T-helper 1 cell treated with Interleukin-12 subunit alpha and Interleukin-12 subunit beta and Interleukin-4 antibody, amounts not matched to agents 30 ng/mL and 1 ng/mL, for 36 hours (primary cell): ENCODE results near the gene ARHGDIG. TPM values are rescaled to one million over a fixed set of nuclear protein-coding genes. Genes with fewer than 3 reads are reported as not detected.
"Not testable (repeated sequence)": the region's sequence is repeated elsewhere in the genome, so short reads cannot be mapped to it uniquely, and the experiment has no call there.

Experiments used
- intact Hi-C: fragments of 100-400 bp; cut with micrococcal nuclease; formaldehyde crosslinking; loops from one replicate; pipeline ENCODE4 v1.15.1; 2024
- total RNA-seq: library from RNA; stranded (reverse); gene quantifications from 2 replicates; pipeline ENCODE4 v1.2.3, GENCODE V29; 2022

Gene ARHGDIG
- total RNA-seq, 1 donor from 2014 or later = not detected

DNA sequence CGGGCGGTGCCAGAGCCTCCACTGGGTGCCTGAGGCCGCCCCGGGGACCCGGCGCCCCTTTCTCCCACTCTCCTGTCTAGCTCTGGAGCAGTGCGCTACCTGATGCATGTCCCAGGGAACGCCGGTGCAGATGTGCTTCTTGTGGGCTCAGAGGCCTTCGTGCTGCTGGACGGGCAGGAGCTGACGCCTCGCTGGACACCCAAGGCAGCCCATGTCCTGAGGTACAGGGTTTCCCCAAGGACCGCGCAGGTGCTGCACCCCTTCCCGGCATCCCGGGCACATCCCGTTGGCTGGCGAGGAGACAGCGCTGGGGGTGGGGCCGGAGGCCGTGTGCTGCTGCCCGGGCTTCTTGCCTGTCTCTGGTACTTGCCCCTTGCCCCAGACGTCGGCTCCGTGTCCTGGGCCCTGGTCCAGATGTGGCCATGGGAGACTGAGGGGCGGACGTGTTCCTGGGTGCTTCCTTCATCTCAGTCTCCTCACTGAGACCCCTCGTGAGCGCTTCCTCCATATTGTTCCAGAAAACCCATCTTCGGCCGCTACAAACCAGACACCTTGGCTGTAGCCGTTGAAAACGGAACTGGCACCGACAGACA is 17.1 kb upstream of the ARHGDIG start:
- intact Hi-C loops = no loop called here

DNA sequence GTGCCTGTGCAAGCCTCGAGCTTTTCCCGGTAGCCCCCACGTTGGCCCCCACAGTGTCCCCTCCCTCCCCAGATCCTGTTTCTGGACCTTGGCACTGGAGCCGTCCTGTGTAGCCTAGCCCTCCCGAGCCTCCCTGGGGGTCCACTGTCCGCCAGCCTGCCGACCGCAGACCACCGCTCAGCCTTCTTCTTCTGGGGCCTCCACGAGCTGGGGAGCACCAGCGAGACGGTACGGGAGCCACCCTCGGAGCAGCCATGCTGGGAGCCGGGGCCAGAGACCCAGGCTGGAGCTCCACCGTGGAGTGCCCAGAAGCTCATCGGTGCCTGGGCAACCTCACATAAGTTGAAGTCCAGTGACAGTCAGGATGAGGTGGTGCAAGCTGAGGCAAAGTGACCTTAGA is 16.4 kb upstream of the ARHGDIG start:
- intact Hi-C loops = no loop called here

DNA sequence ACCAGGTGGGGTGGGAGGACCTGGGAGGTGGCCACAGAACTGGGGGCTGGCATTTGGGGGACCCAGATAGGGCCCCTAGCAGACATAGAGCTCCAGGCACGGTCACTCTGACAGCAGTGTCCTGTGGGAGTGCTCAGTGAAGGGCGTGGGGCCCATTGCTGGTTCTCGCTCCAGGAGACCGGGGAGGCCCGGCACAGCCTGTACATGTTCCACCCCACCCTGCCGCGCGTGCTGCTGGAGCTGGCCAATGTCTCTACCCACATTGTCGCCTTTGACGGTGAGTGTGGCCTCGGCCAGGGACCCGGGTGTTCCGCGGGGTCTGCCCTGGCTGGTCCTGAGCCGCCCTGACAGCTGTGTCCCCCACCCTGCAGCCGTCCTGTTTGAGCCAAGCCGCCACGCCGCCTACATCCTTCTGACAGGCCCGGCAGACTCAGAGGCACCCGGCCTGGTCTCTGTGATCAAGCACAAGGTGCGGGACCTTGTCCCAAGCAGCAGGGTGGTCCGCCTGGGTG is 15.9 kb upstream of the ARHGDIG start:
- intact Hi-C loops = no loop called here

DNA sequence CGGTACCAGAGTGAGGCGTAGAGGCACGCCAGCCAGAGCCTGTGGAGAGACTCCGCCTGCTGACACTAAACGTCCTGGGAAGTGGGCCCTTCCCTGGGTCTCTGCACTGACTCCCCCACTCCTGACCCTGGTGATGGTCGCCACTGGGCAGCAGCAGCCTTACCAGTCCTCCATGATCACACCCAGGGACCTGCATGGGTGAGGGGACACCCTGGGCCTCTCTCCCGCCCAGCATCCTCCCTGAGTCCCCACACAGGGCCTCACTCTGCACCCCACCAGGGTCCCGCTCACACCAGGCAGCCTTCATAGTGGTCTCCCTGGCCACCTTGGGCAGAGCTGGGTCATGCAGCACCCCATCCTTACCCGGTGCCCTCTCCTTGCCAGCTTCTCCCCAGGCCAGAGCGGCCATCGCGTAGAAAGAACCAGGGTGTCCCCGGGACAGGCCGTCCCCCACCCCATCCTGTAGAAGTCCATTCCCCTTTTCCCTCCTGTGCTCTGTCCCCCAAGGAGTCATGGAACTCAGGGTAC is 15.3 kb upstream of the ARHGDIG start:
- intact Hi-C loops = no loop called here

DNA sequence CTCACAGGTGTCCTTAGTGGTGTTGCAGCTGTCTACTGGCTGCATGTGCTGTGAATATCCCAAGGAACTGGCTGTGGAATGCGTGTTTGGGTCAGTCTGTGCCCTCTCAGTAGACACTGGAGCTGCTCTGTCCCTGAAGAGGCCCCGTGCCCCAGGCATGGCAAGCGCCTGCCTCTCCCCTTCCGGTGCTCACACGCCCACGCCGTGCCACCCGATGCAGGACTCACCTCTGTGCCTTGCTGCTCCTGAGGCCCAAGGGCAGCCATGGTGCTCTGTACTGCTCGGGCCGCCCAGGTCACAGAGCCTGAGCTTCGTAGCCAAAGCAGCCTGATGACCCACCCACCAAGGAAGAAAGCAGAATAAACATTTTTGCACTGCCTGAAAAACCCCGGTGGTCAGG is 14.7 kb upstream of the ARHGDIG start:
- intact Hi-C loops = no loop called here

DNA sequence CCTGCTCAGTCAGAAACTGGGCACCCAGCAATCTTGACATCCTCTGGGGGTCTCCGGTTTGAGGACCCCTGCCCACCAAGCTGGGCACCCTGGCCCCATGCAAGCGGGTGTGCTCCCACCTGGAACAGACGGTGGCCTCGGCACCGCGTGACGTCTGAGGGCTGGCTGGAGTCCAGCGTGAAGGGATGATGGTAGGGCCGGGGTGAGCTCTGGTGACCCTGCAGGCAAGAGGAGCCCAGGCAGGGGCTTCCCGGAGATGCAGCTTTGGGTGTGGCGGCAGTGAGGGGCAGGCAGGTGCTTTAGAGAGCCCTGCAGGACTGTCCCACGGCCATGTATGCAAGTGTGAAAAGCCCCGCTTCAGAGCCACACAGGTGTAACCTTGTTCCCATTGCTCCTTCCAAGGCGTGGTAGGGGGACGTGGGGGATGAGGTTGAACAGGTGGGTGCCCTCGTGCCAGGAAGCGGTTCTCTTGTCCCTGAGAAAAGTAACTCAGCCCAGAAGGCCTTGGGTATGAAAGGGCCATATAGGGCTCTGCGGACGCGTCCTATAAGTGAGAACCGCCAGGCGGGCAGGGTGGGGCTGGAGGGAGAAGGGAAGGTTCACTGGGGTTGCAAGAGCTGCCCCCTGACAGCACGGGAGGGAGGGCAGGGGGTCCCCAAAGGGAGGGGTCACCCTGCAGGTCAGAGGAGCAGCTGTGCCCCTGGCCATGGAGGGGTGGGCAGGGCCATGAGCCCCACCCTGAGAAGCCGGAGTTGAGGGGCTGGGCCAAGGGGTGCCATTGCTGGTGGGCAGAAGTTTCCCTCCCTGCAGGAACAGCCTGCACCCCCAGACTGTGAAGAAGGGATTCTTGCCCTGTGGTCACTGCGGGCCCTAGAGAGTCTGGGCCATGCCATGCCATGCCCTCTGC is 13.9 kb upstream of the ARHGDIG start:
- intact Hi-C loops = no loop called here

DNA sequence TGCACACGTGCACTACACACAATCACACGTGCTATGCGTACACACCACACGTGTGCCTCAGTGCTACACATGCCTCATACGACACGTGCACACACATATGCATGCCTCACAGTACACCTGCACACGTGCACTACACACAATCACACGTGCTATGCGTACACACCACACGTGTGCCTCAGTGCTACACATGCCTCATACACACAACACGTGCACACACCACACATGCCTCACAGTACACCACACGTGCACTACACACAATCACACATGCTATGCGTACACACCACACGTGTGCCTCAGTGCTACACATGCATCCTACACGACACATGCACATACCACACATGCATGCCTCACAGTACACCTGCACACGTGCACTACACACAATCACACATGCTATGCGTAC is 12.8 kb upstream of the ARHGDIG start:
- intact Hi-C loops = not testable (repeated sequence)

DNA sequence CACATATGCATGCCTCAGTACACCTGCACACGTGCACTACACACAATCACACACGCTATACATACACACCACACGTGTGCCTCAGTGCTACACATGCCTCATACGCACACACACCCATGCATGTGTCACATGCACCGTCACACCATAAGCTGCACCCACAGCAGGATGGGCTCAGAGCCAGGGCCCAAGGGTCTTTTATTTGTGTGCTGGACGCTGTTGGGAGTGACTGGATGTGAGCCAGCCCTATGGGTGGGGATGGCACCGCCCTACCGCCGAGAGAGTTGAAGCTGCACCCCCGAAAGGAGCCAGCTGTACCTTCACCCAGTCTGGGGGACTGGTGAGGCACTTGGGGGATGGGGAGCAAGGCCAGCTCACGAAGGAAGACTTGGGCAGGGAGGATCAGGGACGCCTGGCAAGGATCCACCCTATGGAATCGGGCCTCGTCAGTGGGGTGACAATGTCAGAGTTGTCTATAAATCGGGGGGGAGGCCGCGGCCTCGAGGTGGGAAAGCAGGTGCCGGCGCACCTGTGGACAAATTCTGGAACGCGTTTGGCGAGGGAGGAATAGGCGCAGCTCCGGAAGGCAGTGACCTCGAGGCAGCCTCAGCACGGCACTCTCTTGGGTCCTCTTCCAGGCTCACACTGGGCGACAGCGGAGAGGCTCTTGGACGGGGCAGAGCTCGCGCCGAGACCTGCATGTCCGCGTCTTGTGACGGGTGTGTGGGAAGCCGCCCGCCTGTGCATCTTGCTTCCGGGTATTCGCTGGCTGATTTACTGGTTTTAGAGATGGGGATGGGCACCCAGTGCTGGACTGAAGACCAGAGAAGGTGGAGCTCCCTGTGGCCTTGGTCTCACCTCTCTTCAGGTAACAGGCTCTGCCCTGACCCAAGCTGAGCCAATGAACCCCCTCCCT is 12.0 kb upstream of the ARHGDIG start:
- intact Hi-C loops = no loop called here

DNA sequence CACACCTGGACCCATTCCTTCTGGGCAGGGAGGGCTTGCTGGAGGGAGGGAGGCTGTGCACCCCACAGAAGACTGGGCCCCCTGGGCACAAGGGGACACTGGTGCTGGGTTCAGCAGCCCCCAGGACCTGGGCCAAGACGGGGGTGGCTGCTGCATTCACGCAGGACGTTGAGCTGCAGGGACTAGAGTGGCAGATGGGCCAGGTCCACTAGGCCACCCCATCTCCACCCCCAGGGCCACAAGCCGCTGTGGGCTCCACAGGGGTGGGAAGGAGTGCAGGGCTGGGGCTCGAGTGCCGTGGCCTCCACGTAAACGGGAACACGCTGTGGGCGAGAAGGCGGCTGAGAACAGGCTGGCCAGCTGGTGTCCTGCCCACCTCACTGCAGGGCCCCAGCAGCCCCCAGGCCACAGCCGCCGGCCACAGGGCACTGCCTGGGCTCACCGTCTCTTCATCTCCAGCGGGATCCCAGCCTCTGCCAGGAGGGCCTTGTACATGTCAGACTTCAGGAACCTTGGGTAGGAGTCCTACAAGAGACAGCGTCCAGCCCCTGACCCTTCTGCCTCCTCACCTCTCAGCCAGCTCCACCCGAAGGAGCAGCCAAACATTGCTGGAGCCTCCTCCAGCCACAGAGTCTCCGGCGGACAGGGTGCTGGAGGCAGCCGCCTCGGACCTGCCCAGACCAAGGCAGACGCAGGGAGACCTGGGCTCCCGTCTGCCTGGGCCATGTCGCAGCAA is 11.2 kb upstream of the ARHGDIG start:
- intact Hi-C loops = no loop called here

DNA sequence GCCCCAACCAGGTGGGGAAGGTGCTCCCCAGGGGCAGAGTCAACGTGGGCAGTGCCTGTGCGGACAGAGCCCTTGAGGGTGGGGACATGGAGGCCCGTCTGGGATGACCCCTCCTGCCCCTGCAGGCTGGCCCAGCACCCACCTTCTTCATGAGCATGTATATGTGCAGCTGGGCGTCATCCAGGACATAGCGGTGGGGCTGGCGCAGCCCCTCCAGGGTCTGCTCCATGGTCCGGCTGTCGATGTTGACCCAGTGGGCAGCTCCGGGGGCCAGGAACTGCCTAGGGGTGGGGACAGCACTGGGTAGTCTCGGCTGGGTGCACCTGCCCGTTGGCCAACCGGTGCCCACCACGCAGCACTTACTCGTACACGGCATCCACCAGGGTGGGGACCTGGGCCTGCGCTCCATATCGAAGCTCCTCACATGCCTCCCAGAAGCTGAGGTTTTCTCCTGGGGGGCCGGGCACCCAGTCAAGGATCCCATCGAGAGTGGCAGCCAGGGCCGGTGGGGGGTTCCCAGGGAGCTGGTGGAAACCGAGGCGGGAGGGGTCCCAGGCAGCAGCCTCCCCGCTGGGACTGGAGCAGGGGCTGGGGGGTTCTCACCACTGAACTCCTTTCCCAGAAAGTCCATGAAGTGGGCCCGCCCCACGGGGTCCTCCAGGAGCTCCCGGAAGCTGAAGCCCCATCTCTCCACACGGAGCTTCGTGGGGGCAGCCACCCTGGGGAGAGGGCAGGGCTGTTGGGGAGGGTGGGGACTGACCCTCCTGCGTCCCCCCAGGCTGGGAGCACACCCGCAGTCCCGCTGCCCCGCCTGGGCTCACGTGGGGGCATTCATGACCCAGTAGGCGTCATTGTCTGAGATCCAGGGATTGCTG is 9.8 kb upstream of the ARHGDIG start:
- intact Hi-C loops = no loop called here

DNA sequence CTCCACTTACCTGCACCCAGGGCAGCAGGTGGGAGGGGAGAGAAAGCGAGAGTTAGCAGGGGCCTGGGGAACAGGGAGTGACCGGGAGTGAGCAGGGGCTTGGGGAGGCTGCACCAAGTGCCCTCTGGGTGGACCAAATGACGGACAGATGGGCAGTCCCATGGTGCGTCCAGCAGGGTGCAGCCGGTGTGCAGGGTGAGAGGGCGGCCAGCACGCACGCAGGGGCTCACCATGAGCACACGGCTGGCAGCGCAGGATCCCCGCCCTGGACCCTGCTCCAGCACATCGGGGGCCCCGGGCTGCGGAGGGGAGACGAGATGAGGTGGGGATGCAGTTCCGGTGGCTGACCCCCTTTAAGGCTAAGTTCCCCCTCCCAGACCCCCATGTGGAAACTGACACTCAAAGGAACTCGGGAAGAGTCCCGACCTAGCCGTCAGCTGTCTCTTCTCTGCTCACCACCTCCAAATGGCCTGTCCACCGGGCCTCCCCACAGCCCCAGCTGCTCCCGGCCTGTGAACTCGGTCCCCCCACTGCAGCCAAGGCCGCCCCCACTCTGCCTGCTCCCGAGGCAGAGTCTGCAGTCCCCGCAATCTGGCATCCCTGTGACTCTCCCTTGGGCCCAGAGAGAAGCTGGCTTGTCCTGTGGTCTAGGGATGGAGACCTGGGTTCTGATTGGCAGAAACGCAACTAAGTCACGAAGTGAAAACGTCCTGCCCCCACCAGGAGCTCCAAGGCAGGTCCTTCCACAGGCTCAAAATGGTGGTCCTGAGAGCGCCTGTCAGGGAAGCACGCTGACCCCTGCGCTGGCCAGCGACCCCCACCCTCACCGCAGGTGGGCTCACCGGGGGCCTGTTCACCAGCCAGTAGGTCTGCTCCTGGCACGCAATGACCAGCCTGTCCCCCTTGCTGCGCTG is 7.5 kb upstream of the ARHGDIG start:
- intact Hi-C loops = no loop called here

DNA sequence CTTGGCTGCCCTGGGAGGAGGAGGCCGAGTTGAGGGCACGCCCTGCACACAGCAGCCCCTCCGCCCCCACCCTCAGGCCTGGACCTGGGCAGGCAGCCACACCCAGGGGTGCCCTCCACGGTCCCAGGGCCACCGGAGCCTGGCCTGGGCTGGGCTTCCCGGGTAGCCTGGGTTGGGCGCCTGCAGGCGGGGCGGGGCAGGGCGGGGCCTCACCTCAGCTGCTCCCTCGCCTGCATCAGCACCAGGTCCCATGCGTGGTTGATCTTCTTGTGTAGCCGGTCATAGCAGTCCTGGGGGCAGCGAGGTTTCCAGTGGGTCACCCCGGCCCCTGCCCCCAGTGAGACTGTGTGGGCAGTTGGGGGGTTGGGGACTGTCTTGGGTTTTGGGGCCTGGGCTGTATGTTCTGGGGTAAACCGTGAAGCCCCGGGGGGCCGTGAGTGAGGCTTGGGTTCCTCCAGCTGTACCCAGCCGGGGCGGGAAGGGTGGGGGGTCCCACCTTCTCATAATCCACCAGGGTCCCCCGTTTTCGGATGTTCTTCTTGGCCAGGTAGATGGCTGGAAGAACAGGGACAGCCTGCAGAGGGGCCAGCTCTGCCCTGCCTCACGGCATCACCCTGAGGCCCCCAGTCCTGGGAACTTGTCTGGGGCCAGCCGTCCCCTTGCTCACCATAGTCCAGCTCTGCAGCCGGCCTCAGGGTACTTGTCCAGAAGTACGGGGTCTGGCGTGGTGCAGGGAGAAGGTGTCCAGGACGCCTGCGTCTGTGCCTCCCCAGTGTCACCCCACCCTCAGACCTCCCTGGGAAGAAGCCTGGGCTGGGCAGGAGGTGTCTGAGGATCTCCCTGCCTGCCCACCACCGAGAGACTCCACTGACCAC is 6.6 kb upstream of the ARHGDIG start:
- intact Hi-C loops = no loop called here

DNA sequence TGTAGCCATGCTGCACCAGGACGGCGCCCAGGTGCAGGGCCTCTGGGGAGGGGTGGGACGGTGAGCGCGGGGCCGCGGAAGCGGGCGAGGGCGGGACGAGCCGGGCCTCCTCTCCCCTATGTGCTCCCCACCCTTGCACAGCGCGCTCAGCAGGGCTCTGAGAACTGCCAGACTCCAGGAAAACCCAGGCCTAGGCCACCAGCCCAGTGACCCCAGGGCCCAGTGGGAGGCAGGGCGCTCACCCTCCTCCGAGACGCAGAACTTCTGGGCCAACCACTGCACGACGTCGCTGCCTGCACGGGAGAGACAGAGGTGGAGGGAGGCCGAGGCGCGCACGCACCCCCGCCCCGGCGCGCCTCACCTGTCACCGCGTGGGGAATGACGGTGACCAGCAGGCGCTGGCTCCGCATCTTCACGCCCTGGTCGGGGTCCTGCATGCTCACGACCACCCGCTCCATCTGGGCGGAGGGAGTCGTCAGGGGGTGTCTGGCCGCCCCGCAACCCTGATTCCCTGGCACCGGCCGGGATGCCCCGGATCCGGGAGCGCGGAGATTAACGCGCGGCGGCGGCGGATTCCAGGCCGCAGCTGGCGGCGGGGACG is 5.2 kb upstream of the ARHGDIG start:
- intact Hi-C loops = no loop called here

DNA sequence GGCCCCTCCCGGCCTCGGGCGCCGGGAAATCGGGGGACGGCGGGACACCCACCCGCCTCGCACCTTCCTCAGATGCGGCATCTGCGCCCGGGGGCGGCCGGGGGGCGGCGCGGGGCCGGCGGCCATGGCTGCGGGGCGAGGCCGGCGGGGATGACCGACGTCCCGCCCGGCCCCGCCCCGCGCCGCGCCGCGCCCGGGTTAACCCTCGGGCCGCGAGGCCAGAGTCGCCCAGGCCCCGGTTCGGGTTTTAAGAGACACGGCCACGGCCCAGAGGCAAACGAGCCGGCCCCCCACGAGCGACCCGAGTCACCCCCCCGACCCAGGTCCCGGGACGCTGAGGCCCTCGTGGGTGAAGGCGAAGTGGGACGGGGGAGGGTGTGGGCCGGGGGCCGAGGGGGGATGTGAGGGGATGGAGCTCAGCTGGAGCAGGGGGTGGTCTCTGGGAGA is 4.6 kb upstream of the ARHGDIG start, which contains the start of gene RGS11:
RGS11 (minus strand) TSS at position 159 of the 447 bp plus-strand sequence; CDS start at position 126, 33 bp downstream.
- intact Hi-C loops = loop anchor here (1.0 kb wide), 1 partner anchor 10 kb away; no protein-coding TSS in a partner anchor

DNA sequence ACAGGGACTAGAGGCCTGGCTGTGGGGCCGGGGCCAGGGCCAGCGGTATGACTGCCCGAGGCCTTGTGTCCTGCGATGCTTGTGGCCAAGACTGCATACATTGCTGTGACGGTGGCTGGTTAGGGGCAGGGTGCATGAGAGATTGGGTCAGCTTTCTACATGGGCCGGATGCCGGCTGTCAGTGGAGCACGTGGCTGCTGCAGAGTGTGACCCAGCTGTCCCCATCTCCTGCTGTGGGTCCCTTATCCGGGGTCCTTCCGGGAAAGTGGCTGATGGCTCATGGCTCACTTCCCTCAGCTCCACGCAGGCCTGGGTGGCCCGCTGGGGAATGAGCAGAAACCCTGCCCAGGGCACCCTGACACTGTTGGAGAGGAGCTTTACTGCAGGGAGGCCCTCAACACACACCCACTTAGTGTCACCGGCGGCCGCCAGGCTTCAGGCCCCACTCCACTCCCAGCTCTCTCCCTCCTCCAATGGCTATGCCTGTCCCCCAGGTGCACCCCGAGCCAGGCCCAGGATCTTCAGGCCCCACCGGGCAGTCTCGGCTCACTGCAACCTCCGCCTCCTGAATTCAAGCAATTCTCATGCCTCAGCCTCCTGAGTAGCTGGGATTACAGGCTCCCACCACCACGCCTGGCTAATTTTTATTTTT is 3.8 kb upstream of the ARHGDIG start:
- intact Hi-C loops = loop anchor here (1.0 kb wide), 1 partner anchor 10 kb away; no protein-coding TSS in a partner anchor

DNA sequence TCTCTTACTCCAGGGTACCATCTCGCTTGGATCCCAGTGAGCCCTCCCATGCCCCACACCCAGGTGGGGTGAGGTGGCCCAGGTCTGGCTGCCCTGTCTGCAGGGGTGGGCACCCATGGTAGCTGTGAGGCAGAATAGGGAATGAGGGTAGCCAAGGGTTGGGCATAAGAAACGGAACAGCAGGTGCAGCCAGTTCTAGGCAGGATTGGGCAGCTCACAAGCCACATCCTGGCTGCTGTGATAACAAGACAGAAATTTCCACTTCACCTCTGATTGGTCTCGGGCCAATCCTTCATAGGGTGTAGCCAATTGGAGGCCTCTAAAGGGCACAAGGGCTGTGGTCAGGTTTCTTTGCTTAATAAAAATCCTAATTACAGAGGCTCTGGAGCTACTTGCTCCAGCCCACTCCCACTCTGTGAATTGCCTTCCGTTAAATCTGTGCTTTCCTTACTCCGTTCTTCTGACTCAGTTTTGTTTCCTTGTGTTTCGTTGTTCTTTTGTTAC is 1.5 kb upstream of the ARHGDIG start:
- intact Hi-C loops = loop anchor here (2.0 kb wide), 2 partner anchors 44 to 74 kb away; partner anchors contain the start of genes AXIN1 and FAM234A
